ENCODE data around the gene MB.

MB gene

DNA sequence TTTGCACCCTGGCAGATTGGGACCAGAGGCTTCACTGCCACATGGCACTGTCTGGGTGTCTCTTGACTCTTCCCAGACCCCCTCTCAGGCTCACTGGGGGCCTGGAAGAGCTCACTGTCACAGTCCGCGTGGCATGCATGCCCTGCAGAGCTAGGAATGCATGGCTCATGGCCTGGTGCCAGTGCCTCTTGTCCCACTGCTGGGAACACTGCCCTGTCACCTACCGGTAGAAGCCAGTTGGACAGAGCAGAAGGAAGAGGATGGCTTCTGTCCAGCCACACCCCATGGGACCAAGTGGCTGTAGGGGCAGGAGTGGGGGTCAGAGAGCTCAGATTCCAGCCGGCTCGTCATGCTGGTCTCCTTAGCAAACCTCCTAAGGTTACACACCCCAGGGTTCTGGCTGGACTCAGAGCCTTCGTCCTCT lies 29.7 kb downstream of the MB start:
- DNase-seq = peak in 7 of 42 donors; percentile 18 to 59 (median 36)

DNA sequence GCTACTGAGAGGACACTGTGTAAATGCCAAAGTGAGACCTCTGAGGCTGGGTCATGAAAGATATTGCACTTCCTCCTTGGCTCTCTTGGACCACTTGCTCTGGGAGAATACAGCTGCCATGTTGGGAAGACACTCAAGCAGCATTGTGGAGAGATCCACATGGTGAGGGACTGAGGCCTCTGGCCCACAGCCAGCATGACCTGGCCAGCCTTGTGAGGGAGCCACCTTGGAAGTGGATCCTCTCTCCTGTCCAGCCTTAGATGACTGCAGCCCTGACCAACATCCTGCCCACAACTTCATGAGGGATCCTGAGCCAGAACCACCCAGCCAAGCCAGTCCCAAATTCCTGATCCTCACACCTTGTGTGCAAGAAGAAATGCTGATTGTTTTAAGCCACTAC lies 30.4 kb downstream of the MB start:
- no peak for DNase-seq
- intact Hi-C loops (cut with DNase I) = no loop called here

More for the DNA sequence above, 29.7 kb downstream of the MB start:
- intact Hi-C loops (cut with DNase I) = no loop called here

DNA sequence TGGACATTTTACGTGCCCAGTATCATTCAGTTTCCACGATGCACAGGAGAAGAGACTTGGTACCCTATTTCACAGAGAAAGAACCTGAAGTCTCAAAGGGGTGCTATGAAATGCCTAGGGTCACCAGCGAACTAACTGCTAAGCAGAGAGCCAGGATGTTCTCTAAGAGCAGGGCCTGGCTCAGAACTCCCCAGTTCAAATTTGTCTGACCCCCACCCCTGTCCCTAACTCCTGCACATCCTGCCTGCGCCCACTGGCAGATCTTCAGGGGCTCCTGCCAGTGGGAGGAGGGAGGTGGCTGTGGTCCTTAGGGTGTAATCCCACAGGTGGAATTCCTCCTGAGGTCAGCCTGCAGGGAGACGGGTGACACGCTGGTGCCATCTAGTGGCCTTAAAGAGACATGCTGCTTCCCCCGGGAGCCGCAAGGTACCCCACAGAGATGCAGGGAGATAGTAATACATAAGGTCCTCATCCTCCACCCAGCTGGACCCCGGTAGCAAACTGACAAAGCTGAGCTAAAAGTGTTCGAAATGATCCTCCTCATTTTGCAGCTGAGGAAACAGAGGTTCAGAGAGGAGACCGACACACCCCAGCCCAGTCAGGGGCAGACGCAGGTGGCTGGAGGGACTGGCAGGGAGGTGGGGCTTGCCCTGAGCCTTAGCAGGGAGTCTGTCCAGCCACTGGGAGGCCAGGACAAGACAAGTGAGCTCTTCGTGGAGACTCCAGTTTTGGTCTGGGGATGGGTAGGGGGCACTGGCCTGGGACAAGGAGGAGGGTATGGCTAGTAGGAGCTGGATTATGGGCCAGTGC lies 34.1 kb downstream of the MB start:
- intact Hi-C loops (cut with DNase I) = loop anchor here (1.0 to 2.0 kb wide), 2 partner anchors 153 to 232 kb away; no protein-coding TSS in a partner anchor
- peak; percentile 51 to 87 (median 72) for DNase-seq

DNA sequence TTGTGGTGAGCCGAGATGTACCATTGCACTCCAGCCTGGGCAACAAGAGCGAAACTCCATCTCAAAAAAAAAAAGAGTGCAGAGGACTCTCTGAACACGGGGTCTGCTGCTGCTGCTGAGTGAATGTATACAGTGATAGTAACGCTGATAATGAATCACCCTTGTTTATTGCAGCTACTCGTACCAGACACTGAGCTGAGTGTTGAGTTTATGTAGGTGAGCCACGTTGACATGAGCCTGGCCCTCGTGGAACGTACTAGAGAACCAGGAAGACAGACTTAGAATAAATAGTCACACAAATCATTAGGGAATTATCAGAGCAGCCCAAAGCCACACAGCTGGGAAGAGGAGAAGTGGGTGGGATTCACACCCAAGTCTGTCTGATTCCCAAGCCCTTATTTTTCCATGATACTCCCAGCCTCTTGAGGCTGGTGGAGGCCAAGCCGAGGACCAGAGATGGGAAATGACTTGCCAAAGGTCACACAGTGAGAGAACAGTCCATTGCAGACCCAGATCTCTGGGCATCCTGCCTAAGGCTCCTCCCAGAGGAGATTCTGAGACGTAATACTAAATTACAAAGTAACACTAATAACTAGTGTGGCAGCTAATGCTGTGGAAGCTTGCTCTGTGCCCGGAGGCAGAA lies 34.8 kb downstream of the MB start:
- intact Hi-C loops (cut with DNase I) = loop anchor here (2.0 kb wide), 1 partner anchor 232 kb away; no protein-coding TSS in a partner anchor
- DNase-seq = no peak

DNA sequence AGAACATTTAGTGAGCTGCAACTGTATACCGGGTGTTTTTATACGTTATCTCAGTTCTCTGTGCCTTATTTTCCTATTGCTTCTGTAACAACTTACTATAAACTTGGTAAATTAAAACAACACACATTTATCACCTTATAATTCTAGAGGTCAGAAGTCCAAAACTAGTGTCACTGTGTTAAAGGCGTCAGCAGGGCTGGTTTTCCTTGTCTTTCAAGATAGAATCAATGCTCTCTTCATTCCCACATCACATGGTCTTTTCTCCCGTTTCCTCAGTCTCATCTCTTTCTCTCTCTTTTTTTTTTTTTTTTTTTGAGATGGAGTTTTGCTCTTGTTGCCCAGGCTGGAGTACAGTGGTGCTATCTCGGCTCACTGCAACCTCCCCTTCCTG lies 36.1 kb downstream of the MB start:
- no peak for DNase-seq
- intact Hi-C loops (cut with DNase I) = no loop called here

DNA sequence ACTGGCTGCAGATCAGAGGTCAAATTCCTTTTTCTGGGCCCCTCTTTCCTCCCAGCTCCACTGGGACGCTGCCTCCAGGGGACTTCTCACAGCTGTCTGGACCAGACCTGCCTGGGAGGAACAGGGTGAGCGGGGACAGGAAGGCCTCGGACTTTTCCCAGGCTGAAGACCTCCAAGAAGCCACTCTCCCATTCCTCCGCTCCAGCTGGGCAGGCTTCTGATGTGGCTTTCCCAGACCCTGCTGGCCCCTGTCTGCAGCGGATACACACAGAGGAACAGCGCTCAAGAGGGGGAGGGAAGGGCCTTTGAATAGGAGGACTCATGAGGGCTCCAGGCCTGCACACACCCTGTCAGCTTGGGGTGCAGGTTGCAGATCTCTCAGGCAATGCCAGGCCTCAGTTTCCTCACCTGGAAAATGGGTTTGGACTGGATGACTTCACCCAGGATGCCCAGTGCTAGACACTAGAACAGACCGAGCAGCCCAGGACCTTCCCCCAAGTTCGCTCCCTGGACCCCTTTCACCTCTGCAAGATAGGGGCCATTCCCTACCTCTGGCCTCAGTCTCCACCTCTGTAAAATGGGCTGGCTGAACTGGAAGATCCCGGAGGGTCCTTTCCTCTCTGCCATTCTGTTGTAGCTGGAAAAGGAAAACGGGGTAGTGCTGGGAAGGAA lies 36.6 kb downstream of the MB start:
- DNase-seq = no peak
- intact Hi-C loops (cut with DNase I) = no loop called here

DNA sequence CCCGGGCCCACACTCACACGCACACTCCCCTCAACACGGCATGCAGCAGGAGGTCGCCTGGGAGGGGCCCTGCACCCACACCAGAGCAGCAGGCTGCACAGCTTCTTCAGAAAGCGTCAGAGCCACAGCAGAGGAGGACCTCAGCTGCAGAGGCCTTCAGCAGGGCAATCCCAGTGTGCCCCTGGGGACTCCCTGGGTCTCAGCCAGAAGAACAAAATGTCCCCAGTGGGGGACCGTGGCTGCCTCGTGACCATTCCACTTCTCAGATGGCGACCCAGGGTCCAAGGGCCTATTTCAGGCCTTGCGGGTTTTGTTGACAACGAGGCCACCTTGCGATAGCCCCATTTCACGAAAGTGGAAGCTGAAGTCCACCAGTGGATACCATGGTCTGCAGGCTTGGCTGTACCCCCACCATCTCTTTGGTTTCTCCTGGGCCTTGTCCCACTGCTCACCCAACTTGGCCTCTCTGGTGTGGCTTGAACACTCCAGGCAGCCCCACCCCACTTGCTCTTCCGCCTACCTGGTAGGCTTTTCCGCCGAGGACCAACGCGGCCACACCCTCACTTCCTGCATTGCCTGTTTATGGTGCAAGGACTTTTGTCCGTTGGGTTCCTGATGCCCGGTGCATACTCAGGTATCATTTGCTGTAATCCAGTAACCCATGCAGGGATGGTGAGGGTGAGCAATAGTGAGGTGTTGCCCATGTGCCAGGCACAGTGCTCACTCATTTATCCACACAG lies 38.1 kb downstream of the MB start:
- intact Hi-C loops (cut with DNase I) = no loop called here
- no peak for DNase-seq

DNA sequence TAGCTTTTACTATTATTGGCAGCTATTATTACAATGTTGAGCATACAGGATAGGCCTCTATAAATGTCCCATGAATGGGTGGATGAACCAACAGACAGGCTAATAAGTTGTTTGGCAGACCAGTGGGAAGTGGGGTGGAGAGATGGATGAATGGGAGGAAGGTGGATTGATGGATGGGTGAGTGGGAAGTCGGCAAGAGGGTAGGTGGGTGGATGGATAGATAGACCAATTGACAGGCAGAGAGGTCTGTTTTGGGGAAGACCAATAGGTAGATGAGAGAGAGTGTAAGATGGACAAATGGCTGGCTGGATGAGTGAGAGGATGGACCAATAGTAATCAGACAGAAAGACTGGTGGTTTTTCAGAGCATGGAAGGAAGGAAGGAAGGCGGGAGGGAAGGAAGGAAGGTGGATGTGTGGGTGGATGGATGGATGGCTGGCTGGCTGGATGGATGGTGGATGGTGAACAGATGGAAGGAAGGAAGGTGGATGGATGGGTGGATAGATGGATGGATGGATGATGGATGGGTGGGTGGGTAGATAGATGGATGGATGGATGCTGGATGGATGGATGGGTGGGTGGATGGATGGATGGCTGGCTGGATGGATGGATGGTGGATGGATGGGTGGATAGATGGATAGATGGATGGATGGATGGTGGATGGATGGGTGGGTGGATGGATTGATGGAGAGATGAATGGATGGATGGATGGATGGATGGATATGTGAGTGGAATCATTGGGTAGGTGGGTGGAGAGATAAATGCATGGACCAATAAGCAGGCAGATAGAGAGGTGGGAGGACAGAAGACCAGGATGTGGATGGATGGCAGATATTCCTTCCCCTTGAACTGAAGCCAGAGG lies 39.1 kb downstream of the MB start:
- intact Hi-C loops (cut with DNase I) = no loop called here
- no peak for DNase-seq

DNA sequence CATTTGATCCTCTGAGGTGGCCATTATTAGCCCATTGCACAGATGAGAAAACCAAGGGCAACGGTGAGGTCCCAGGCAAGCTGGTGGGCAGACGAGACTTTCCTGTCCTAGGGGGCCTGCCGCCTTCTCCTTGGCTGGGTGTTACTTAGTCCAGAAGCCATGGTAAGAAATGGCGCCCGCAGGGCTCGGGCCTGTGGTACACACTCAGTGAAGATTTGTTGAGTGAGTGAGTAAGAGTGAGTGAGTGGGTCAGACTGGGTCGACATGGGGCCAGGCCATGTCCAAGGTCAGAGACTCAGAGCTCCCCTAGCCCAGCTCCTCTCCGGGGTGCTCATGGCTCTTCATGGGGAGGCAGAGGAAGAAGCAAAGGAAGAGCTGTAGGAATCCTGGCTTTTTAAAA lies 40.5 kb downstream of the MB start:
- intact Hi-C loops (cut with DNase I) = no loop called here
- DNase-seq = no peak

DNA sequence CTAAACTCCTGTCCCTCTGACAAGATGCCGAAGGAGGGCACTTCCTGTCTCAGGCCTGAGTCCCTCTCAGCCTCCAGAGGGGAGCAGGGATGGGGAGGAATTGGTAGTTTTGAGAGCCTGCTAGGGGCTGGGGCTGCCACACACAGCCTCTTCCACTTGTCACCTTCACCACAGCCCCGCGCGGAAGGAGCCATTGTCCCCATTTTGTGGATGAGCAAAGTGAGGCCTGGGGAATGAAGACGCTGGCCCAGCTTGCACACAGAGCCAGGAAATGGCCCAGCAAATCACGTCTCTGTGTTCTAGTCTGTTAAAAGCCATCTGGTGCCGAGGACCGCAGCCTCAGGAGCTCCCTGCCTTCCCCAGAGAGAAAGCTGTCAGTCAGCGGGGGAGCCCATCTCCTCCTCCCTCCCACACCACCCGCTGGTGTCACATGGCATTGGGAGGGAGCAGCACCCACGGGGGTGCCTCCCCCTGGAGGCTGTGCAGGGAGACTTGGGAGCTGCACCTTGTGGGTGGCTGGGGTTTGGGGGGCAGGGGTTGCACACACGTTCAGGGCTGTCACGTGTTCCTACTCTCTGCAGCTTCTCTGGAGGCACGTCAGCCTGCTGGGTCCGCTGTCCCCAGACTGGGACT lies 41.9 kb downstream of the MB start:
- intact Hi-C loops (cut with DNase I) = no loop called here
- DNase-seq = peak; percentile 27 to 93 (median 78)

DNA sequence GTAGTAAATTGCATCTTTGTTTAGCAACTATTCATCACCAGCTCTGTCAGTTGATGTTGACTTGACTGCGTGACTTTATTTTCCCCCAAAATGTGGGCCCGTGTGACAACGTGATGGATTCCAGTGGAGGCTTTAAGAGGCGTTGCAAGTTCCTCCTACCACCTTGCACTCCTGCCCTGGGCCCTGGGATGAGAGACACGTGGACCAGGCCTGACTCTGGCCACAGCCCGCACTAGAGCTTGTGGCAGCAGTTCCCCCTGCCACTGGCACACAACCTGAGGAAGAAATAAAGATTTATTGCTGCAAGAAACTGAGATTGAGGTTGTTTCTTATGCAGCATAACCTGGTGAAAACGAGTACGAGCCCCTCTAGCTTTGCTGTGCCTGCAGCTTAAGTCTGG lies 44.6 kb downstream of the MB start:
- intact Hi-C loops (cut with DNase I) = no loop called here
- DNase-seq = peak in 2 of 42 donors; percentile 33 to 55

DNA sequence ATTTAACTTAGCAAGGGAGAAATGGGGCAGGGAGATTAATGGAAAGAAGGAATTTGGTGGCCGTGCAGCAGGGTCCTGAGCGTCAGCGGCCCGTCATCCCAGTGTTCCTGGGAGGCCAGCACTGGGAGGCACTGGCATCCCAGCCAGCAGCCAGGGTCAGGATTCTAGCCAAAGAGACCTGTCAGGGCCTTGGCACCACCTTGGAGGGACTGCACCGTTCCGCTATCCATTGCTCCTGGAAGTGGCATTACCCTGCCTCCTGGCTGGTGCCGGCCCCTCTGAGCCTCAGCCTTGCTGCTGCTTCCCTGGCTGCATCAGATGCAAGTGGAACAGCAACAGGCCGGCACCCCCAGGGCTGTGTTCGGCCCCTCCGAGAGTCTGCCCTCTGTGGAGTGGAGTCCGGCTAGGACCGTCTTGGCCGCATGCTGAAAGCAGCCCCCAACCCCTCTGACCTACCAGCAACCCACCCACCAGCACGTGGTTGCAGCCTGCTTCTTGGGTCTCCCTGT lies 46.4 kb downstream of the MB start:
- intact Hi-C loops (cut with DNase I) = no loop called here
- no peak for DNase-seq

DNA sequence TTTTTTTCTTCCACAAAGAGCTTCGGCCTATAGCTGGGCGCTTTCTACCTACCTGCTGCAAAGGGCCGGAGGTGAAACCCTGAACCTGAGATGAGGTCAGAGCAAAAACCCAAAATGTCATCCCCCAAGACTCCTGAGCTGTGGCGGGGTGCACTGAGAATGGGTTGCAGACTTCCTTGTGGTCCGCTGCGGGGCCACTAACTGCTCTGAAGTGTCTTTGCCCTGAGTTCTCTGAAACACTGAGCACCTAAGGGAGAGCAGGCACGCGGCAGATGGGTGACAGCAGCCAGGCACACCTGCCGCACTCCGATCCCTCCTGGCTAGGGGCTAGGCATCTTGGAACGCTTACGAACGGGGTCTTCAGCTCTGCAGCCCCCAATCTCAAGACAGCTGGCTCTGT lies 47.2 kb downstream of the MB start:
- no peak for DNase-seq
- intact Hi-C loops (cut with DNase I) = no loop called here

DNA sequence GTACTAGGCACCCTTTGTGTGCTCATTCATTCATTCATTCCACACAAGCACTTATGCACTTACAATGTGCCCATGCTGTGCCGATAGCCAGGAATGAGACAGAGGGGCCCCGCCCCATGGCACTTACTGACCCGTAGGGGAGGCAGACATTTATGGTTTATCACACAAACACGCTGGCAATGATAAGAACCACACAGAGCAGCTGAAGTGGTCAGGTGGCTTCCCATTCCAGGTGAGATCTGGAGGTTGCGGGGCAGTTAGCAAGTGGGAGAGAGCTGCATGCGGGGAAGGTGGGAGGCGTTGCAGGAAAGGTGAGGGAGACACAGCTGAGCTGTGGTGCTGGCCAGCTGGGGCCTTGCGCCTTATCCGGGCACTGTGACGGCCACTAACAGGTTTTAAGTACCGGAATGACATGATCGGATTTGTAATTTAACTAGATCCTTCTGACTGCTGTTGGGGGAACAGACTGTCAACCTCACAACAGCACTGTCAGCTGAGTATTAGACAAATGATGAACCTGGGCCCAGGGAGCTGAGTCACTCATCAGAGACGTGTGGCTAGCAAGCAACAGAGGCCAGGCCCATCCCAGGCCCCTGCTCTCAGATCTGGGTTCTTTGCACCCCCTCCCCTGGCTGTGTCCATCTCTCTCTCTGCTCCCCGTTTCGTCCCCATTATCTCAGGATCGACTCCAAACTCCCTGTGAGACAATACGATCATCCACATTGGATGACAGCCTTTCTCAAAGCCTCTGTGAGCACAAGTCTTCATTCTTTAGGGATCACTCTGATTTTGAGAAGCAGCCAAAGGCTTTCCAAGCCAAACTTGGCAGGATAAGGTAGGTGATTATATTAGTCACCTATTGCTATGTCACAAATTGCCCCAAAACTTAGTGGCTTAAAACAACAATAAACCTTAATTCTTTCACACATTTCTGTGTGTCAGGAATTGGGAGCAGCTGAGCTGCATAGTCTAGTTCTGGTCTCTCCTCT lies 48.1 kb downstream of the MB start:
- peak in 8 of 42 donors; percentile 30 to 74 (median 50) for DNase-seq
- intact Hi-C loops (cut with DNase I) = no loop called here

DNA sequence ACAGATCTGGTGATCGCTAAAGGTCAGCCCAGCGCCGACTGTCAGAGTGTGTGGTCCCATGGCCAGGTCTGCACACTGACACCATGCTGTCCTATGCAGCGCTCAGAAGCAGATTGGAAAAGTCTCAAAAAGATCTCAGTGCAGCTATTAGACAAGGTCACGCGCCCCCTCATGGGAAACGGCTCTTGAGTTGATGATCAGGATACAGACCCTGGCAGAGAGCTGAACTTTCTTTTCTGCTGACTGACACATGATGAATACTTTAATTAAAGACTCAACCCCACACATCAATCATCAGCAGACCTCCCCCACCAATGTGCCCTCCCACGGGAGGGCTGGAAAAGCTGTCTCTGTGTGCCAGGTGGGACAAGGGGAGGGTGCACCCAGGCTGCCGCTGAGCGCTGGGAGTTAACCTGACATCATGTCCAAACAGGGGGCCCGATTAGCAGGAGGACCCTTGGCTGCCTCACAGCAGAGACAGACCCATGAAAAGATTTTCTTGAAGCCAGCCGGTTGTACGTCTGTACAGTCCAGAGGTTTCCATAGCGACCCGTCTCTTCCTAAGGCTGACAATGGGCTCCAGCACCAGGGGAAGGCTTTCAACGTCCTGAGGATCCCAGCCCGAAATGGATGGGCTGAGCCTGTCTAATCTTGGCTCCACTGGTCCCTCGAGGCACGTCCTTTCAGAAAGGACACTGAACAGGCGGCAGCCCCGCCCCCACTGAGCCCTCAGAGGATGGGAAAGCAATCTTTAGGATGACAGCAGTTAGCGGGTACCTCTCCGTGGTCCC lies 49.6 kb downstream of the MB start:
- DNase-seq = peak in 16 of 42 donors; percentile 34 to 77 (median 64)
- intact Hi-C loops (cut with DNase I) = no loop called here

Measured in head of caudate nucleus (tissue), 42 donors.